ENCODE data around the gene ITGB3.

The ITGB3 gene

DNA sequence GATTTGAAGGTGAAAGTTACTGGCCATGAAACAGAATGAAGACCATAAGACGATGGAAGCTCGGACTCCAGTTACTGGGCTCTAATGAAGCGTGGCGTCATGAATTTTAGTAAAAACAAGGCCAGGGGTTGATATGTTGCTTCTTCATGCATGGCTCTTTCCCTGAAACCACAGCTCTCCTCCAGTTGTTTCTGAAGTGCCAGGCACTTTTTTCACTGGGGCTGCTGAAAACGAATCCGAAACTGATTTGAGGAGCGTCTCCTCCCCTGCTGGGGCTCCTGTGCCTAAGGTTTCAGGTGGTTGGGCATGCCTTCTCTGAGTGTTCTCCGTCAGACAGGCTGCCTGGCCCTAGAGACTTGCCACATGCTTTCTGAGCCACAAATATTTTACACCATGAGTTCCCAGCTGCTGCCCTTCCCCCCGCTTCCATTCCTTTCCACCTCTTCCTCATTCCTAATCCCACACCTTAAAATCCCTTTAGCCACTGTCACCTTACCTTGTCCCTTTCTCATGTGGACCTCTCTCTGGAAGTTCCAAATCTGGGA lies 48.1 kb upstream of the ITGB3 start:
- Histone ChIP-seq H3K9ac (ENCODE audit: low read length) (peak overlapping the region; percentile 68), H3K4me2 (ENCODE audit: low read length) (peak overlapping the region; percentile 96)

DNA sequence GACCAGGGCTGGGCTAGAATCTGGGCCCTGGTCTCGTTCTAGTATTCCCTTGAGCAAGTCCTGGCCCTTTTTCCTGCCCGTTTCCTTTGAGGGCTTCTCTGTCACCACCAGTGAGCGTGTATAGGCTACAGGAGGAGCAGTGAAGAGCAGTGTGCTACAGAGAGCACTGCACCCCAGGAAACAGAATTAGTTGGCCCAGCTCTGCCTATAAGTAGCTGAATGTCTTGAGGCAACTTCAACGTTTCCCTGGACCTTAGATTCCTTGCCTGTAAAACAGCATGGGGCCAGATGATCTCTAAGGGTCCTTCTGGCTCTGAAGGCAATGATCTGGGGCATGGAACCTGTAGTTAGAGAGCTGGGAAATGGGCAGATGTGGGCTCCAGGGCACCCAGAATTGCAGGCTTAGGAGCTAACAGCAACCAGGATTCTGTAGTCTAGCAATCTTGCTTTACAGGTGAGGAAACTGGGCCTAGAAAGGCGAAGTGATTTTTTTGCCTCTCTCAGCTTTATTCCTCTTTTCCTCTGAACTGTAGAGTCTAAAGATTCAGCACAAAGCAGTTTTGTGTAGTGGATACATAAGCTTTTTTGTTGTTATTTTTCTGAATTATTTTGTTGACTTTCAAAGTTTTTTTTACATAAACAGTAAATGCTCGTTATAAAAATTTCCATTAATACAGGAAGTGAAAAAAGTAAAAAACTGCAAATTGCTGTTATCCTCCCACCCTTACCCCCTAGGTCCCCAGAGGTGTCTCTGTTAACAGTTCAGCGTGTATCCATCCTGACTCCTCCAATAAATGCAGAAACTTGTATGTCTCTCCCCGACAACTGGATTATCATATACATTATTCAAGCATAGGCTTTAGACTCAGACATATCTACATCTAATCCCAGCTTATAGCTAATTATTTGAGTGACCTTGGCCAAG lies 46.2 kb upstream of the ITGB3 start:
- Histone ChIP-seq H3K4me3 (ENCODE audit: low read length) (no peak overlapping the region), H2AFZ (ENCODE audit: low read depth, low read length) (peak overlapping the region; percentile 92), H3K27me3 (ENCODE audit: low read depth, low read length) (peaks cover 3% of the 10 kb centered on the region; the same call in 1 of the 2 replicates), H3K9me3 (ENCODE audit: insufficient read depth, low read length) (no peaks in the 10 kb centered on the region; the same call in 1 of the 2 replicates), H4K20me1 (ENCODE audit: insufficient read depth, low read length) (no peaks in the 10 kb centered on the region), H3K79me2 (ENCODE audit: low read length) (no peaks in the 10 kb centered on the region), H3K27ac (ENCODE audit: low read length) (peak overlapping the region; percentile 55), H3K4me2 (ENCODE audit: low read length) (peak overlapping the region; percentile 19), H3K9ac (ENCODE audit: low read length) (peak overlapping the region; percentile 32; the same call in 1 of the 2 replicates), H3K36me3 (replicated peaks; ENCODE audit: low read depth, low read length) (no peaks in the 10 kb centered on the region), H3K4me1 (ENCODE audit: low read length) (peaks cover 50% of the 10 kb centered on the region)
- no peak for TF ChIP-seq EZH2phosphoT487 (IDR thresholded peaks at IDR 0.05; ENCODE audit: low read depth)
- TF ChIP-seq, protein P1, sequence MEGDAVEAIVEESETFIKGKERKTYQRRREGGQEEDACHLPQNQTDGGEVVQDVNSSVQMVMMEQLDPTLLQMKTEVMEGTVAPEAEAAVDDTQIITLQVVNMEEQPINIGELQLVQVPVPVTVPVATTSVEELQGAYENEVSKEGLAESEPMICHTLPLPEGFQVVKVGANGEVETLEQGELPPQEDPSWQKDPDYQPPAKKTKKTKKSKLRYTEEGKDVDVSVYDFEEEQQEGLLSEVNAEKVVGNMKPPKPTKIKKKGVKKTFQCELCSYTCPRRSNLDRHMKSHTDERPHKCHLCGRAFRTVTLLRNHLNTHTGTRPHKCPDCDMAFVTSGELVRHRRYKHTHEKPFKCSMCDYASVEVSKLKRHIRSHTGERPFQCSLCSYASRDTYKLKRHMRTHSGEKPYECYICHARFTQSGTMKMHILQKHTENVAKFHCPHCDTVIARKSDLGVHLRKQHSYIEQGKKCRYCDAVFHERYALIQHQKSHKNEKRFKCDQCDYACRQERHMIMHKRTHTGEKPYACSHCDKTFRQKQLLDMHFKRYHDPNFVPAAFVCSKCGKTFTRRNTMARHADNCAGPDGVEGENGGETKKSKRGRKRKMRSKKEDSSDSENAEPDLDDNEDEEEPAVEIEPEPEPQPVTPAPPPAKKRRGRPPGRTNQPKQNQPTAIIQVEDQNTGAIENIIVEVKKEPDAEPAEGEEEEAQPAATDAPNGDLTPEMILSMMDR (IDR thresholded peaks at IDR 0.05; ENCODE audit: low read depth, low read length), result no peak

More for the DNA sequence above, 48.1 kb upstream of the ITGB3 start:
- Histone ChIP-seq H3K79me2 (ENCODE audit: low read length) (no peaks in the 10 kb centered on the region), H3K27ac (ENCODE audit: low read length) (peak overlapping the region; percentile 82), H3K36me3 (replicated peaks; ENCODE audit: low read depth, low read length) (no peaks in the 10 kb centered on the region), H3K27me3 (ENCODE audit: low read depth, low read length) (no peaks in the 10 kb centered on the region), H4K20me1 (ENCODE audit: insufficient read depth, low read length) (no peaks in the 10 kb centered on the region), H3K4me1 (ENCODE audit: low read length) (peaks cover 50% of the 10 kb centered on the region), H3K9me3 (ENCODE audit: insufficient read depth, low read length) (no peaks in the 10 kb centered on the region; the same call in 1 of the 2 replicates), H2AFZ (ENCODE audit: low read depth, low read length) (peak overlapping the region; percentile 86; the same call in 1 of the 2 replicates), H3K4me3 (ENCODE audit: low read length) (peak overlapping the region; percentile 70)
- no peak for TF ChIP-seq EZH2phosphoT487 (IDR thresholded peaks at IDR 0.05; ENCODE audit: low read depth)
- TF ChIP-seq, protein P1 (IDR thresholded peaks at IDR 0.05; ENCODE audit: low read depth, low read length), result no peak

DNA sequence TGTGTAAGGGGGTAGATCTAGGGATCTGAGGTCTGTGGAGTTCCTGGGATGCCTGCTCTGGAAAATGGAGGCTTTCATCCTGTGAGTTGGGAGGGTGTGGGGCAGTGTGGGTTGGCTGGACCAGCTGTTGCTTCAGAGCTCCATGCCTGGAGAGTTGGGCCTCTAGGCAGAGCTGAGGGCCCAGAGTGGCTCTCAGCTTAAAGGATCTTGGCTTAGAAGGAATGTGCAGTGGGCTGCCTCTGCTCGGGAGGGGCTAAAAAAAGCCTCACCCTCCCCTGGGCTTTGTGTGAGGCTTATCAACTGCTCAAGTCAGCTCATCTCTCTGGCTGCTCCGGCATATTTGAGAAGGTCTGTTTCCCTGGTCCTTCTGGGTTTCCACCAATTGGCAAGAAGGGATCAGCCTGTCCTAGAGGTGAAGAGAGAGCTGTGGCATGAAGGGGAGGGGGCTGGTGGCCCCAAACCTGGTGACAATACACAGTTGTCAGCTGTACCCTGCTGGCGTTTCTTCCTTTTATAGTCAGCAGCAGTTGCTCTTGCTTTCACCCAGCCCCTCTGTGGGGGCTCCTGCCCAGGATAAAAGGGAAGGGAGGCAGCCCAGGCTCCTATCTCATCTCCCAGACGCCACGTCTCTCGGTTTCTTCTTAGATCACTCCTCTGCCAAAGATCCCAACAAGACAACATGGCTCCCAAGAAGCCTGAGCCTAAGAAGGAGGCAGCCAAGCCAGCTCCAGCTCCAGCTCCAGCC lies 44.7 kb upstream of the ITGB3 start, which contains the start of gene MYL4:
Gene MYL4, plus strand, starts transcription at position 605 of the 745 bp plus-strand sequence. Its CDS starts 75 bp downstream, at position 680.
- H3K4me1 ChIP-seq (ENCODE audit: low read length), result peaks cover 49% of the 10 kb centered on the region
- no peak within 1 kb of the TSS for H3K9ac ChIP-seq (ENCODE audit: low read length)
- H3K27ac ChIP-seq (ENCODE audit: low read length), result no peak within 1 kb of the TSS
- H3K4me2 ChIP-seq (ENCODE audit: low read length), result no peak within 1 kb of the TSS
- peaks cover 3% of the 10 kb centered on the region; the same call in 1 of the 2 replicates for H3K27me3 ChIP-seq (ENCODE audit: low read depth, low read length)
- H2AFZ ChIP-seq (ENCODE audit: low read depth, low read length), result no peak within 1 kb of the TSS
- H3K79me2 ChIP-seq (ENCODE audit: low read length), result no peaks in the 10 kb centered on the region
- no peak within 1 kb of the TSS for H3K4me3 ChIP-seq (ENCODE audit: low read length)
- no peaks in the 10 kb centered on the region for H4K20me1 ChIP-seq (ENCODE audit: insufficient read depth, low read length)
- TF ChIP-seq EZH2phosphoT487 (IDR thresholded peaks at IDR 0.05; ENCODE audit: low read depth), result no peak
- no peaks in the 10 kb centered on the region for H3K36me3 ChIP-seq (replicated peaks; ENCODE audit: low read depth, low read length)
- H3K9me3 ChIP-seq (ENCODE audit: insufficient read depth, low read length), result no peaks in the 10 kb centered on the region; the same call in 1 of the 2 replicates

DNA sequence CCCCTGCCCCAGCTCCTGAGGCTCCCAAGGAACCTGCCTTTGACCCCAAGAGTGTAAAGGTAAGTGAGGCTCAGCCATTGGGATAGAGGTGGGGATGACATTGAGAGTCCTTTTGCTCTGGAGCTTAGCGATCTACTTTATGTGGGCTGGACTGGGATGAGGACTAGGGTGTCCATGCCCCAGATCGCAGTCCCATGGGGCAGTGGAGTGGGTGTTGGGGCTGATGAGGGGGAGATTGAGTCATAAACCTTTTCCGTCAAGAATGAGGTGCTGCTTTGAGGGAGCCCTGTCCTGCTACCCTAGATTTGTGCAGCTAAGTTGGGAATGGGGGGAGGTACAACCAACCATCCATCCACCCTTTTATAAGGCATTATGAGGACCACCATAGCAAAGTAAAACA lies 44.1 kb upstream of the ITGB3 start:
- H3K79me2 ChIP-seq (ENCODE audit: low read length), result no peaks in the 10 kb centered on the region
- no peak overlapping the region for H3K4me3 ChIP-seq (ENCODE audit: low read length)
- TF ChIP-seq EZH2phosphoT487 (IDR thresholded peaks at IDR 0.05; ENCODE audit: low read depth), result no peak
- TF ChIP-seq, protein P1 (IDR thresholded peaks at IDR 0.05; ENCODE audit: low read depth, low read length), result no peak
- no peaks in the 10 kb centered on the region for H4K20me1 ChIP-seq (ENCODE audit: insufficient read depth, low read length)
- H3K9ac ChIP-seq (ENCODE audit: low read length), result no peak overlapping the region
- no peak overlapping the region for H2AFZ ChIP-seq (ENCODE audit: low read depth, low read length)
- no peaks in the 10 kb centered on the region; the same call in 1 of the 2 replicates for H3K9me3 ChIP-seq (ENCODE audit: insufficient read depth, low read length)
- peaks cover 44% of the 10 kb centered on the region for H3K4me1 ChIP-seq (ENCODE audit: low read length)
- no peaks in the 10 kb centered on the region for H3K36me3 ChIP-seq (replicated peaks; ENCODE audit: low read depth, low read length)
- no peak overlapping the region for H3K27ac ChIP-seq (ENCODE audit: low read length)
- H3K27me3 ChIP-seq (ENCODE audit: low read depth, low read length), result peaks cover 3% of the 10 kb centered on the region; the same call in 1 of the 2 replicates
- no peak overlapping the region for H3K4me2 ChIP-seq (ENCODE audit: low read length)
